ES-I3 (cell line): ENCODE results near the gene SLC4A5.
A peak's percentile ranks its signal among the peaks of the same experiment; 100 is the strongest.
"Not testable (repeated sequence)": the region's sequence is repeated elsewhere in the genome, so short reads cannot be mapped to it uniquely, and the experiment has no call there.

Experiments used
- H3K36me3 ChIP-seq: 2 replicates; pipeline ENCODE4 v1.6.1; 2013; ENCODE audit warnings: mild to moderate bottlenecking, low read length, control low read depth, moderate library complexity; ENCODE audit not compliant: insufficient read depth
- H3K4me1 ChIP-seq: 2 replicates; pipeline ENCODE4 v1.6.1; 2013; ENCODE audit warnings: mild to moderate bottlenecking, control low read depth, low read length; ENCODE audit not compliant: insufficient read depth
- H3K9ac ChIP-seq: 2 replicates; pipeline ENCODE4 v1.6.1; 2013; ENCODE audit warnings: low read depth, mild to moderate bottlenecking, low read length, moderate library complexity
- H3K9me3 ChIP-seq: 2 replicates; pipeline ENCODE4 v1.6.1; 2013; ENCODE audit warnings: mild to moderate bottlenecking, low read length, moderate library complexity; ENCODE audit not compliant: control insufficient read depth, insufficient read depth

The SLC4A5 gene

GRCh38 chr2:74219846-74220486 lies 123.2 kb downstream of the SLC4A5 start:
- Histone ChIP-seq H3K9me3 (no peaks in the 10 kb centered on the region; the same call in 1 of the 2 replicates), H3K36me3 (peaks cover 17% of the 10 kb centered on the region), H3K4me1 (no peaks in the 10 kb centered on the region), H3K9ac (no peak overlapping the region)

DNA sequence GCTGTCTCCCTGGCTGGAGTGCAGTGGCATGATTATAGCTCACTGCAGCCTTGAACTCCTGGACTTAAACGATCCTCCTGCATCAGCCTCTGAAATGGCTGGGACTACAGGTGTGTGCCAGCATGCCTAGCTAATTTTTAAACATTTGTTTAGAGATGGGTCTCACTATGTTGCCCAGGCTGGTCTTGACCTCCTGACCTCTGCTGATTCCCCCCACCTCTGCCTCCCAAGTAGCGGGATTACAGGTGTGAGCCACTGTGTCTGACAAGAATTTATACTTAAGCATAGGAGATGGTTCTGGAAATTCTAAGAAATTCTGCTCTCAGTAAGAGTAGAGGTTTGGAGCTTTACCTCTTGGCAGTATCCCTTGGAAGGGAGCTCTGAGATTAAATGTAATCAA lies 126.6 kb downstream of the SLC4A5 start:
- peaks cover 32% of the 10 kb centered on the region for H3K36me3 ChIP-seq
- H3K4me1 ChIP-seq = no peaks in the 10 kb centered on the region
- H3K9me3 ChIP-seq = no peaks in the 10 kb centered on the region; the same call in 1 of the 2 replicates
- no peak overlapping the region for H3K9ac ChIP-seq

- not testable (repeated sequence) for H3K9me3 ChIP-seq, H3K4me1 ChIP-seq, H3K9ac ChIP-seq
- peaks cover 37% of the 10 kb centered on the region for H3K36me3 ChIP-seq
These were observed 127.4 kb downstream of the SLC4A5 start for GRCh38 chr2:74215771-74216170.

- no peaks in the 10 kb centered on the region for H3K4me1 ChIP-seq
- H3K9me3 ChIP-seq = no peaks in the 10 kb centered on the region
- H3K9ac ChIP-seq = no peak overlapping the region
- H3K36me3 ChIP-seq = peaks cover 36% of the 10 kb centered on the region
These were observed 130.4 kb downstream of the SLC4A5 start for GRCh38 chr2:74212702-74213410.

GRCh38 chr2:74206180-74206688 lies 137.0 kb downstream of the SLC4A5 start:
- Histone ChIP-seq H3K36me3 (peaks cover 44% of the 10 kb centered on the region), H3K4me1 (peaks cover 25% of the 10 kb centered on the region), H3K9ac (no peak overlapping the region), H3K9me3 (no peaks in the 10 kb centered on the region)

GRCh38 chr2:74205596-74205995 lies 137.6 kb downstream of the SLC4A5 start:
- Histone ChIP-seq H3K9me3 (no peaks in the 10 kb centered on the region), H3K9ac (no peak overlapping the region), H3K4me1 (peaks cover 25% of the 10 kb centered on the region), H3K36me3 (peaks cover 42% of the 10 kb centered on the region)

GRCh38 chr2:74205113-74205512 lies 138.1 kb downstream of the SLC4A5 start:
- Histone ChIP-seq H3K9ac (no peak overlapping the region), H3K9me3 (no peaks in the 10 kb centered on the region)

GRCh38 chr2:74204436-74204835 lies 138.8 kb downstream of the SLC4A5 start:
- H3K9ac ChIP-seq = no peak overlapping the region
- H3K36me3 ChIP-seq = peaks cover 40% of the 10 kb centered on the region
- peaks cover 25% of the 10 kb centered on the region for H3K4me1 ChIP-seq
- no peaks in the 10 kb centered on the region for H3K9me3 ChIP-seq

More at GRCh38 chr2:74205113-74205512, 138.1 kb downstream of the SLC4A5 start:
- Histone ChIP-seq H3K36me3 (peaks cover 41% of the 10 kb centered on the region), H3K4me1 (peaks cover 25% of the 10 kb centered on the region)

- Histone ChIP-seq H3K9me3 (no peaks in the 10 kb centered on the region), H3K36me3 (peaks cover 34% of the 10 kb centered on the region)
These were observed 141.6 kb downstream of the SLC4A5 start for GRCh38 chr2:74201596-74201995.

GRCh38 chr2:74201196-74201595 lies 142.0 kb downstream of the SLC4A5 start:
- H3K4me1 ChIP-seq = peaks cover 23% of the 10 kb centered on the region
- peaks cover 31% of the 10 kb centered on the region for H3K36me3 ChIP-seq
- no peak overlapping the region for H3K9ac ChIP-seq
- H3K9me3 ChIP-seq = no peaks in the 10 kb centered on the region

More at GRCh38 chr2:74201596-74201995, 141.6 kb downstream of the SLC4A5 start:
- Histone ChIP-seq H3K4me1 (peaks cover 25% of the 10 kb centered on the region), H3K9ac (no peak overlapping the region)

GRCh38 chr2:74199871-74200305 lies 143.3 kb downstream of the SLC4A5 start:
- H3K4me1 ChIP-seq = peaks cover 12% of the 10 kb centered on the region; the same call in 1 of the 2 replicates
- H3K9ac ChIP-seq = peak overlapping the region; percentile 96
- H3K9me3 ChIP-seq = no peaks in the 10 kb centered on the region
- H3K36me3 ChIP-seq = peaks cover 26% of the 10 kb centered on the region

- no peaks in the 10 kb centered on the region for H3K9me3 ChIP-seq
- peaks cover 6% of the 10 kb centered on the region; the same call in 1 of the 2 replicates for H3K4me1 ChIP-seq
- H3K9ac ChIP-seq = peak overlapping the region; percentile 96
- H3K36me3 ChIP-seq = peaks cover 22% of the 10 kb centered on the region
These were observed 143.9 kb downstream of the SLC4A5 start for GRCh38 chr2:74199275-74199701.

- H3K9ac ChIP-seq = peak within 1 kb of the TSS; percentile 96
- H3K9me3 ChIP-seq = no peaks in the 10 kb centered on the region
- peaks cover 4% of the 10 kb centered on the region; the same call in 1 of the 2 replicates for H3K4me1 ChIP-seq
- H3K36me3 ChIP-seq = peaks cover 19% of the 10 kb centered on the region; the same call in 1 of the 2 replicates
These were observed 144.5 kb downstream of the SLC4A5 start, which contains the start of gene MTHFD2 for GRCh38 chr2:74198461-74199274. TSS of gene MTHFD2 (plus strand) at chr2:74198615. CDS start at chr2:74198642, 27 bp downstream.

DNA sequence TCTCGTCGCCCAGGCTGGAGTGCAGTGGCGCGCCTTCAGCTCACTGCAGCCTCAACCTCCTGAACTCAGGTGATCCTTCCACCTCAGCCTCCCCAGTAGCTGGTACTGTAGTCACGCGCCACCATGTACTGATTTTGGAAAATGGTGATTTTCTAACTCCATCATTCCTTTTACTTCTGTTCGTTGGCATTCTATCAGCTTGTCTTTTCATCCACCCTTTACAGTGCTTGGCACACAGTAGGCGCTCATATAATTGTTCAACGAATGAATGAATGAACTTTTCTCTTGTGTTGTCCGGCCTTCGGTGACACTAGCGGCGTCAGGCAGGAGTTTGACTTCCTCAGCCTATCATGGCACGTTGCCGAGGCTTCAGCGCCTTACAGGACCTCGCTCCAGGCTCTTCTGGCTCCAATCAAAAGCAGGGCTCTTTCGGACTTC lies 145.2 kb downstream of the SLC4A5 start:
- Histone ChIP-seq H3K4me1 (peaks cover 3% of the 10 kb centered on the region; the same call in 1 of the 2 replicates), H3K9me3 (no peaks in the 10 kb centered on the region), H3K9ac (peak overlapping the region; percentile 17; the same call in 1 of the 2 replicates), H3K36me3 (peaks cover 18% of the 10 kb centered on the region; the same call in 1 of the 2 replicates)
